GM08714 (cell line): ENCODE data around the gene SLC2A13.
"Not testable (repeated sequence)": the region's sequence is repeated elsewhere in the genome, so short reads cannot be mapped to it uniquely, and the experiment has no call there.

ENCODE experiments used
- H3K4me3 ChIP-seq: fragments of 200-500 bp; sonication (Bioruptor generic); 2 replicates; pipeline ENCODE4 v1.5.1; 2014; ENCODE audit warnings: mild to moderate bottlenecking, low read length, inconsistent platforms
- ZNF274 ChIP-seq: IDR thresholded peaks from 2 replicates; pipeline ENCODE4 v1.6.1; 2012; ENCODE audit warnings: mild to moderate bottlenecking, low read depth, low read length

Gene SLC2A13

GRCh38 chr12:40086471-40086870 is 19.4 kb downstream of the SLC2A13 start:
- TF ChIP-seq ZNF274: no peak
- H3K4me3 ChIP-seq: no peak overlapping the region

- no peak for TF ChIP-seq ZNF274
These were observed 27.6 kb downstream of the SLC2A13 start for GRCh38 chr12:40078266-40078665.

DNA sequence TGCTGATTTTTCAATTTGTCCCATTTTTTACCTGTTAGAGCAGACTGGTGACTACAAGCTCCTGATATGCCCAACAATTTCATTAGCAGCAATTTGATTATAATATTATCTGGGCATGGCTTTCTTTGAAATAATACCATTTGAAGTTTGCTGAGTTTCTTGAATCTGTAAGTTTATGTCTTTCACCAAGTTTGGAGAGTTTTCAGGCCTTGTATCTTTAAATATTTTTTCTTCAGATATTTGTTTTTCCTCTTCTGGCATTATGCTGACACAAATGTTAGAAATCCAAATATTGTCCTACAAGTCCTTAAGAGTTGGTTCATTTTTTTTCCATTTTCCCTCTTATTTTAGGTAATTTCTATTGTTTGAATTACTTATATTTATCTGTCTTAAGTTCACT is 30.4 kb downstream of the SLC2A13 start:
- TF ChIP-seq ZNF274: no peak
- H3K4me3 ChIP-seq: no peak overlapping the region

More at GRCh38 chr12:40078266-40078665, 27.6 kb downstream of the SLC2A13 start:
- H3K4me3 ChIP-seq: no peak overlapping the region

DNA sequence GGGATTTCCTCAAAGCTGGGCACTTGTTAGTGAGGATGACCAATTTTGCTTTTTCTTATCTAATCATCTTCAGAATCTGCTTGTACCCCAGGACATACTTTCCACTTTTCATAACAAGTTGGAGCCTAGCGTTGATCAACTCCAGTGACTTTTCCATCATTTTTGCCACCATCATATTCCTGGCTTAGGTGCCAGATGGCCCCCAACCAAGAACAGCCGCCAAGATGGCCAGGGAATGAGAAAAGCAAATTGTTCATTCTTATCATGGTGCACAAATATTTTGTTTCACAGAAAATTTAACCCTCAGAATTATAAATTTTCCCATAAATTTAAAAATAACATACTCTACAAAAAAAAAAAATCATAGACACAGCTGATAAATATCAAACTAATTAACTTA is 37.5 kb downstream of the SLC2A13 start:
- TF ChIP-seq ZNF274: no peak

GRCh38 chr12:40065636-40066035 is 40.2 kb downstream of the SLC2A13 start:
- no peak for TF ChIP-seq ZNF274
- H3K4me3 ChIP-seq: no peak overlapping the region

More for the DNA sequence above, 37.5 kb downstream of the SLC2A13 start:
- H3K4me3 ChIP-seq: no peak overlapping the region

GRCh38 chr12:40063414-40063813 is 42.5 kb downstream of the SLC2A13 start:
- no peak overlapping the region for H3K4me3 ChIP-seq
- no peak for TF ChIP-seq ZNF274

DNA sequence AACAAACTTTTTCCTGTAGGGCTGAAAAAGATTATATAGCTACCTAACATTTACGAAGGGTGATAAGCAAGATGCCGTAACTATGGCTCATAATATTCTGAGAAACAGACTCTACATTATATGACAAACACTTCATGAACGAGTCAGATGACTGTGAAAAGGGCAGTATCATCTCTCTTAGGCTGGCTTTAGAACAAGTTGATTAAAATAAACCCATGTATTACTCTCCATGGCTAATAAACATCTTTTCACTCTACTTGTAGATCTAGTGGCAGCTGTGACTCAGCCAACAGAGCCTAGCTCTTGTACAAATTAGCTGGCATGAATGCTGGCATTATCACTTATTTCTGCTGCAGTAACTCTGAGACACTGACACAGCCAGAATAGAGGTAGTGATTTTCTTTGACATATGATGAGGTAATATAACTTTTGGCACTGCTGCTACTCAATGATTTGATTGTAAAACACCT is 47.1 kb downstream of the SLC2A13 start:
- no peak for TF ChIP-seq ZNF274
- no peak overlapping the region for H3K4me3 ChIP-seq

DNA sequence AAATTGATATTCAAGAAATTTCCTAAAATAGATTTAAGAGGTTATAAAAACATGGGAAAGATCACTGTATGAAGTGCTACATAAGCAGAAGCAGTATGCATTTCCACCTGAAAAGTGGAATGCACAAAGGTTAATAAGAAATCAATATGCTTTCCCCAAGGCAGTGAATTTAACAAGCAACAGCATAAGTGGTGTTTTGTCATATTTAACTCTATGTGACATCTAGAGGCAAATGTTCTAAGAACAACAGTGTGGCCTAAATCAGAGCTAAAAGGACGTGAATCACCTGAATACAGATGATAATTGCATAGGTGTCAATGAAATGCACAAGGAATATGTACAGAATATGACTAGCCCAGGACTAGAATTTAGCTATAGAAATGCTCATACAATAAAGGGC is 49.5 kb downstream of the SLC2A13 start:
- TF ChIP-seq ZNF274: no peak
- H3K4me3 ChIP-seq: no peak overlapping the region

- TF ChIP-seq ZNF274: no peak
- H3K4me3 ChIP-seq: no peak overlapping the region
These were observed 50.1 kb downstream of the SLC2A13 start for GRCh38 chr12:40055776-40056175.

- no peak overlapping the region for H3K4me3 ChIP-seq
- TF ChIP-seq ZNF274: no peak
These were observed 50.7 kb downstream of the SLC2A13 start for GRCh38 chr12:40055228-40055579.

DNA sequence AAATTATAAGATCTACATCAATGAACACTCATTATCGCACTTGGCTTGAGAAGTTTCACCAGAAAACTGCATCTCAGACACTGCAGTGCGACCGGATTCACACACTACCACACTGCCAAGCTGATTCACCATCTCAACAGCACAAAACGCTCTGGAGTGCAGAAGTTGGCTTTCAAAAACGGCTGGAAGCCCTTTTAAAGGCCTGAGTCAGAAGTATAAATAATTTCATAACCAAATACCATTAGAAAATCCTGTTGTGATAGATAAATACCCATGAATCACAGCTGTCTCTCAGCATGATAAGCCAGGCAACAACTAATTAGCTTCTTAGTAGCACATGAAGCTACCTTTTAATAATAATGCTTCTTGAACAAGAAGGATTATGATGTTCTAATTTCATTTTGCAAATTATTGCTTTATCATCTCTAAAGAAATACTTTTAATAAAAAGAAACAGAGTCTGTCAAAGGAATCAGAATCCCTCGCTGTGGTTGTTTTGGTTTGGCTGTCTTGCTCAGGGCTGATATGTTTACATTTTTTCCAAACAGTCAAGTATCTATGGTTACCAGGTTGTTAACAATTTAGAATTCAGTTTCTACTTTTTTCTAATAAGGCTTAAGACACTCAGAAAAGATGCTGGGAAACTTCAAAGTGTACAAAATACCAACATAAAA is 51.2 kb downstream of the SLC2A13 start:
- no peak overlapping the region for H3K4me3 ChIP-seq
- TF ChIP-seq ZNF274: no peak

- no peak overlapping the region for H3K4me3 ChIP-seq
- no peak for TF ChIP-seq ZNF274
These were observed 56.6 kb downstream of the SLC2A13 start for GRCh38 chr12:40049268-40049667.

GRCh38 chr12:40047002-40047401 is 58.9 kb downstream of the SLC2A13 start:
- H3K4me3 ChIP-seq: not testable (repeated sequence)

- H3K4me3 ChIP-seq: no peak overlapping the region
- TF ChIP-seq ZNF274: no peak
These were observed 60.2 kb downstream of the SLC2A13 start for GRCh38 chr12:40045656-40046055.

- no peak for TF ChIP-seq ZNF274
These were observed 61.5 kb downstream of the SLC2A13 start for GRCh38 chr12:40044396-40044795.

DNA sequence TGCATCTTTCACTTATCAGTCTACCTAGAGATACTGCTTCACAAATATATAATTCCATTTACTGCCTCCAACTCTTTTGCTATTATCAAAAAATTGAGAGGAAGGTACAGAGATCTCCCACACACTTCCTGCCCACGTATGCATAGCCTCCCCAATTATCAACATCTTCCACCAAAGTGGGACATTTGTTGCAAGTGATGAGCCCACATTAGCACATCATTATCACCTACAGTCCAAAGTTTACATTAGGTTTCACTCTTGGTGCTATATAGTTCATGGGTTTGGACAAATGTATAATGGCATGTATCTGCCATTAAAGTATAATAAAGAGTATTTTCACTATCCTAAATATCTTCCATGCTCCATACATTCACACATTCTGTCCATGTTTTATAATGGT is 66.3 kb downstream of the SLC2A13 start:
- TF ChIP-seq ZNF274: no peak
- no peak overlapping the region for H3K4me3 ChIP-seq

More at GRCh38 chr12:40044396-40044795, 61.5 kb downstream of the SLC2A13 start:
- no peak overlapping the region for H3K4me3 ChIP-seq

GRCh38 chr12:40038619-40039018 is 67.3 kb downstream of the SLC2A13 start:
- TF ChIP-seq ZNF274: no peak
- no peak overlapping the region for H3K4me3 ChIP-seq
